ENCODE measurements around the gene UTP18. TPM values are rescaled to one million over a fixed set of nuclear protein-coding genes. Genes with fewer than 3 reads are reported as not detected.

Gene UTP18
- total RNA-seq (2022; extraction: Qiagen RNA extraction) = 67.0 to 76.8 TPM (median 70.3 TPM) in 5 replicates

DNA sequence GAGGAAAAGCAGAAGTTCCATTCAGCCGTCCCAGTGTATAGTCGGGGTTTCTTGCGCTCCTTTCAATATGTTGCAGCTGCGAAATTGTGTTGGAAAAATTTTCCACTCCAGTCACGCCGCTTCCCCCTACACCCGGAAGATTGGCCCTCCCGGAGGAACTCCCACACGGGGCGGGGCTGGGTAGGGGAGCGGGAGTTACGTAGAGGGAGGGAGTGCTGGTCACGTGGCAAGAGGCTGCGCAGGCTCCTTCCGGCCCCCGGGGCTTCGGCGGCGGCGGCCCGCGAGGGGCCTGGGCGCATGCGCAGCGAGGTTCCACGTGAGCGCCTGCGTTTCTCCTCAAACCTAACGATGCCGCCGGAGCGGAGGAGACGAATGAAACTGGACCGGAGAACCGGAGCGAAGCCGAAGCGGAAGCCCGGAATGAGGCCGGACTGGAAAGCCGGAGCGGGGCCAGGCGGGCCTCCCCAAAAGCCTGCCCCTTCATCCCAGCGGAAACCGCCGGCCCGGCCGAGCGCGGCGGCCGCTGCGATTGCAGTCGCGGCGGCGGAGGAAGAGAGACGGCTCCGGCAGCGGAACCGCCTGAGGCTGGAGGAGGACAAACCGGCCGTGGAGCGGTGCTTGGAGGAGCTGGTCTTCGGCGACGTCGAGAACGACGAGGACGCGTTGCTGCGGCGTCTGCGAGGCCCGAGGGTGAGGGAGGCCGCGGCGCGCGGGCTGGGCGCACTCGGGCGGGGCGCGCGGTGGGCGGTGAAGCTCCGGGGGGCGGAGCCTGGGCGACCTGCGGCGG, at the start of gene UTP18:
Gene UTP18 (plus strand): TSS at position 310 of the 787 bp plus-strand sequence. CDS start 39 bp downstream, at position 349.

DNA sequence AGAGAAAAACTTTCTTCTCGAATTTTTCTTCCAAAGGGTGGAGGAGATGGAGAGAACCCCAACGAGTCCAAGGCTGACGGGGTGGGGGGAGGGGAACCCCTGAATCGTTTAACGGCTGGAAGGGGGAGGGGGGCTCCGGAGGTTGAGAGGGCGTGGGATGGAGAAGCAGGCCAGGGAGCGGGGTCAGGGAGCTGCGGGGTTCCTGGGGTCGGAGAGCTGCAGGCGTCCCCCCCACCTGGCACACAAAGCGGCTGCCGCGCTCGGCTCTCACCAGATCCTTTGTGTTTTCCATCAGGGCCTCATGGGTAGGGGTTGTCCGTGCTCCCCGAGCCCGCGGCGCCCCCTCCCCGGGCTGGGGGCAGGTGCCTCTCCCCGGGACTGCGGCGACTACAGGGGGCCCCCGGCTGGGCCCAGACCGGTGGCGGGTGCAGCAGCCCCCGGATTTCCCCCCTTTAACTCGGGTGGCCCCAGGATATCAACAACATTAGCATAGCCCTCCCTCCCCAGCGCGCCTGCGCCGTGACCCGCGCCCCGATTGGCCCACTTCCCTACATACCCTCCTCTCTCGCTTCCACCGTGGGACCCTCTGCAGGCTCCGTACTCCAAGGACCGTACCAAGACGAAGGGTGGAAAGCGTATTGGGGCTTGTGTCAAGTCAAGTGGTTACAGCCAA, 646 bp upstream of the UTP18 start, which contains the start of gene MBTD1:
Gene MBTD1 (minus strand): TSS at position 486 of the 673 bp plus-strand sequence. CDS start 34,888 bp downstream, outside the sequence.

Other genes with a start within 250 kb of the UTP18 start
- gene SPAG9, start 139.7 kb upstream of the UTP18 start, total RNA-seq (2022; extraction: Qiagen RNA extraction) = 72.1 to 98.6 TPM (median 88.4 TPM) in 5 replicates
- gene NME1, start 107.0 kb upstream of the UTP18 start, total RNA-seq (2022; extraction: Qiagen RNA extraction) = 586 to 768 TPM (median 696 TPM) in 5 replicates
- 1,665 to 1,882 TPM (median 1,737 TPM) in 5 replicates for gene NME2, start 94.1 kb upstream of the UTP18 start, total RNA-seq (2022; extraction: Qiagen RNA extraction)
- 3.9 to 6.5 TPM (median 4.7 TPM) in 5 replicates for gene MBTD1, start 497 bp upstream of the UTP18 start, total RNA-seq (2022; extraction: Qiagen RNA extraction)